ENCODE measurements around the gene CYB5R4. TPM values are rescaled to one million over a fixed set of nuclear protein-coding genes. Genes with fewer than 3 reads are reported as not detected.
A peak's percentile ranks its signal among the peaks of the same experiment; 100 is the strongest.

Gene CYB5R4
- total and polyA plus RNA-seq, 2 donors (not counting 1 experiment from before 2014, with no cell fraction given): 4.3 to 10.6 TPM

DNA sequence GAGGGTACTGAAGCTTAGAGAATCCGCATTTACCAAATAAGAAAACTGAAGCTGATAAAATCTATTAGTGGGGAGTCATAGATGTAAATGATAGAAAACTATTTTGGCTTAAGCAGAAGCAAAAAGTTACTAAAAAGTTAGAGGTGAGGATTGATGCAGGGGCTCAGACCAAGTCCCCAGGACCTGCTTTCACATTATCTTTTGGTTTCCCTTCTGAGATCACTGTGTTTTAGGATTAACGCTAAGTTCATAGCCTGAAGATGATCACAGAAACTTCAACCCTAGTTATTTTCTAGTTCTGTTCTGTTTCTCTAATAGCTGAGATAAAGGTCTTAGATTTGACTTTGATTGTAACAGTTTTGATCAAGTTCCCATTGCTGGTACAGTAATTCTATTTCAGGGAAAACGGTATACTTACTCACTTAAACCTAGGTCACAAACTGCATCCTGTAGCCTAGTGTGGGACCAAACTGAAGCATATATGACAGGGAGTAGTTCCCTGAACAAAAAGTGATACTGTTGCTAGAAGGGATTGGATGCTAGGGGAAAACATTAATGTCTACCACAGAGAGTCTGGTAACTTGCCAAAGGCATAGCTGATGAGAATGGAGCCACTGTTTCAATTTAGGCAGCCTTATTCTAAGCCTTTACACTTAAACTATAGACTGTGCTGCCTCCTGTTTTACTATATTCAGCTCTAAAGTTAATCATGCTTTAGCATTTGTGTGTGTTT is 13.1 kb downstream of the CYB5R4 start:
- H3K27me3 ChIP-seq (ENCODE audit: control insufficient read depth, insufficient read depth, low read length): no peaks in the 10 kb centered on the region
- no peak for TF ChIP-seq EZH2 (IDR thresholded peaks at IDR 0.05; ENCODE audit: low read length, missing control alignments)
- TF ChIP-seq, protein P1, sequence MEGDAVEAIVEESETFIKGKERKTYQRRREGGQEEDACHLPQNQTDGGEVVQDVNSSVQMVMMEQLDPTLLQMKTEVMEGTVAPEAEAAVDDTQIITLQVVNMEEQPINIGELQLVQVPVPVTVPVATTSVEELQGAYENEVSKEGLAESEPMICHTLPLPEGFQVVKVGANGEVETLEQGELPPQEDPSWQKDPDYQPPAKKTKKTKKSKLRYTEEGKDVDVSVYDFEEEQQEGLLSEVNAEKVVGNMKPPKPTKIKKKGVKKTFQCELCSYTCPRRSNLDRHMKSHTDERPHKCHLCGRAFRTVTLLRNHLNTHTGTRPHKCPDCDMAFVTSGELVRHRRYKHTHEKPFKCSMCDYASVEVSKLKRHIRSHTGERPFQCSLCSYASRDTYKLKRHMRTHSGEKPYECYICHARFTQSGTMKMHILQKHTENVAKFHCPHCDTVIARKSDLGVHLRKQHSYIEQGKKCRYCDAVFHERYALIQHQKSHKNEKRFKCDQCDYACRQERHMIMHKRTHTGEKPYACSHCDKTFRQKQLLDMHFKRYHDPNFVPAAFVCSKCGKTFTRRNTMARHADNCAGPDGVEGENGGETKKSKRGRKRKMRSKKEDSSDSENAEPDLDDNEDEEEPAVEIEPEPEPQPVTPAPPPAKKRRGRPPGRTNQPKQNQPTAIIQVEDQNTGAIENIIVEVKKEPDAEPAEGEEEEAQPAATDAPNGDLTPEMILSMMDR (conservative IDR thresholded peaks at IDR 0.05 in 1 of 2, IDR thresholded peaks at IDR 0.05 in 1 of 2; ENCODE audit: low read depth in 1 of 2, low read length in 2 of 2): no peak
- no peak overlapping the region for H2AFZ ChIP-seq (ENCODE audit: low read length)
- no peaks in the 10 kb centered on the region for H3K9me3 ChIP-seq (ENCODE audit: control insufficient read depth, insufficient read depth, low read depth, low read length)
- H3K79me2 ChIP-seq (ENCODE audit: control insufficient read depth, insufficient read depth, low read length): no peaks in the 10 kb centered on the region
- no peak overlapping the region for H3K9ac ChIP-seq (ENCODE audit: insufficient read depth, low read length)
- H4K20me1 ChIP-seq (ENCODE audit: control insufficient read depth, extremely low read depth, insufficient read depth, low read length): no peaks in the 10 kb centered on the region
- no peaks in the 10 kb centered on the region for H3K36me3 ChIP-seq (ENCODE audit: control insufficient read depth, insufficient read depth, low read length)
- no peak overlapping the region for H3K27ac ChIP-seq (ENCODE audit: insufficient read depth, low read length)
- H3K4me2 ChIP-seq (ENCODE audit: extremely low read depth, insufficient read depth, low read length): no peak overlapping the region
- H3K4me1 ChIP-seq (ENCODE audit: control insufficient read depth, extremely low read depth, insufficient read depth, low read length): no peaks in the 10 kb centered on the region
- H3K4me3 ChIP-seq (replicated peaks in 1 of 4; ENCODE audit: control extremely low read depth in 1 of 4, insufficient read depth in 1 of 4, low read depth in 3 of 4, low read length in 4 of 4): no peak overlapping the region
- DNase-seq (ENCODE audit: low read depth in 2 of 2): peak in 1 of 2 donors; percentile 23

DNA sequence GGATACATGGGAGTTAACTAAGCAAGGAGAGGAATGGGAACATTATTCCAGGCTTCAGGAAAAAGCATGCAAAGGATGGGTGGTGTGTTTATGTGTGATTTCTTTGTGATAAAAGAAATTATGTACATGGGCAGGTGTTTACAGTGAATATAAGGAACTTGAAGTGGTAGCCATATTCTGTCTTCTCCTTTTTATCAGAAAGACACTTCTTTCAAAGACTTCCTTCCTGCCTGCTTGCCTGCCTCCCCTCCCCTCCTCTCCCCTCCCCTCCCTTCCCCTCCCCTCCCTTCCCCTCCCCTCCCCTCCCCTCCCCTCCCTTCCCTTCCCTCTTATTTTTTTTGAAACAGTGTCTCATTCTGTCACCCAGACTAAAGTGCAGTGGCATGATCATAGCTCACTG is 14.4 kb downstream of the CYB5R4 start:
- no peaks in the 10 kb centered on the region for H4K20me1 ChIP-seq (ENCODE audit: control insufficient read depth, extremely low read depth, insufficient read depth, low read length)
- no peak overlapping the region for H2AFZ ChIP-seq (ENCODE audit: low read length)
- H3K4me1 ChIP-seq (ENCODE audit: control insufficient read depth, extremely low read depth, insufficient read depth, low read length): no peaks in the 10 kb centered on the region
- no peaks in the 10 kb centered on the region for H3K79me2 ChIP-seq (ENCODE audit: control insufficient read depth, insufficient read depth, low read length)
- no peak overlapping the region for H3K9ac ChIP-seq (ENCODE audit: insufficient read depth, low read length)
- no peaks in the 10 kb centered on the region for H3K27me3 ChIP-seq (ENCODE audit: control insufficient read depth, insufficient read depth, low read length)
- TF ChIP-seq, protein P1 (conservative IDR thresholded peaks at IDR 0.05 in 1 of 2, IDR thresholded peaks at IDR 0.05 in 1 of 2; ENCODE audit: low read depth in 1 of 2, low read length in 2 of 2): no peak
- no peak for TF ChIP-seq EZH2 (IDR thresholded peaks at IDR 0.05; ENCODE audit: low read length, missing control alignments)
- H3K4me2 ChIP-seq (ENCODE audit: extremely low read depth, insufficient read depth, low read length): no peak overlapping the region
- no peak overlapping the region for H3K27ac ChIP-seq (ENCODE audit: insufficient read depth, low read length)
- DNase-seq (ENCODE audit: low read depth in 2 of 2): no peak
- no peaks in the 10 kb centered on the region for H3K36me3 ChIP-seq (ENCODE audit: control insufficient read depth, insufficient read depth, low read length)
- H3K9me3 ChIP-seq (ENCODE audit: control insufficient read depth, insufficient read depth, low read depth, low read length): no peaks in the 10 kb centered on the region
- no peak overlapping the region for H3K4me3 ChIP-seq (replicated peaks in 1 of 4; ENCODE audit: control extremely low read depth in 1 of 4, insufficient read depth in 1 of 4, low read depth in 3 of 4, low read length in 4 of 4)

DNA sequence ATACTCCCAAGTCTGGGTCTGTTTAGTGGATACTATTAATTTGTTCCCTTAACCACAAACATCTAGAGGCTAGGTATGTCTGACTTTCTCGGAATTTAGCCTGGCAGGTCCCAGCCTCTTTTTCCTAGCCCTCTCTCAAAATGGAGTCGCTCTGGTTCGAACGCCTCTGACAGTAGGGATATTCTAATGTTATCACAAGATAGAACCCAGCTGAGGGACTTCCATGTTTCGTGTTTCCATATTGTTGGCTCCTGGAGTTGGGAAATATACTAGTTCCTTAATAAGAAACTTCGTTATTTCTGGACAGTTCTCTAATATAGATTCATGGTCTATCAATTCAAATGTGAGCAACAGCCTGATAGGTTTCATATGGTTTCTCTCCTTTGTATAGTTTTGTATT is 16.4 kb downstream of the CYB5R4 start:
- TF ChIP-seq, protein P1 (conservative IDR thresholded peaks at IDR 0.05 in 1 of 2, IDR thresholded peaks at IDR 0.05 in 1 of 2; ENCODE audit: low read depth in 1 of 2, low read length in 2 of 2): no peak
- no peak for TF ChIP-seq EZH2 (IDR thresholded peaks at IDR 0.05; ENCODE audit: low read length, missing control alignments)
- no peaks in the 10 kb centered on the region for H3K27me3 ChIP-seq (ENCODE audit: control insufficient read depth, insufficient read depth, low read length)

More for the DNA sequence above, 16.4 kb downstream of the CYB5R4 start:
- Histone ChIP-seq H3K9me3 (ENCODE audit: control insufficient read depth, insufficient read depth, low read depth, low read length) (no peaks in the 10 kb centered on the region), H3K4me2 (ENCODE audit: extremely low read depth, insufficient read depth, low read length) (no peak overlapping the region), H2AFZ (ENCODE audit: low read length) (no peak overlapping the region), H3K36me3 (ENCODE audit: control insufficient read depth, insufficient read depth, low read length) (no peaks in the 10 kb centered on the region), H3K79me2 (ENCODE audit: control insufficient read depth, insufficient read depth, low read length) (no peaks in the 10 kb centered on the region), H4K20me1 (ENCODE audit: control insufficient read depth, extremely low read depth, insufficient read depth, low read length) (no peaks in the 10 kb centered on the region), H3K9ac (ENCODE audit: insufficient read depth, low read length) (no peak overlapping the region), H3K27ac (ENCODE audit: insufficient read depth, low read length) (no peak overlapping the region), H3K4me3 (replicated peaks in 1 of 4; ENCODE audit: control extremely low read depth in 1 of 4, insufficient read depth in 1 of 4, low read depth in 3 of 4, low read length in 4 of 4) (no peak overlapping the region), H3K4me1 (ENCODE audit: control insufficient read depth, extremely low read depth, insufficient read depth, low read length) (no peaks in the 10 kb centered on the region)
- DNase-seq (ENCODE audit: low read depth in 2 of 2): no peak

Measured in fibroblast of lung (primary cell).